LoVo (cell line): ENCODE data around the gene PDZD2.

ENCODE experiments used
- DNase-seq: peaks from one replicate; pipeline ENCODE4 v3.0.0-alpha.2; 2016; ENCODE audit warnings: low spot score

PDZD2 gene

GRCh38 chr5:32143617-32144377 is 504.9 kb downstream of the PDZD2 start:
- DNase-seq = no peak

GRCh38 chr5:32144378-32145207 is 505.7 kb downstream of the PDZD2 start:
- DNase-seq = no peak

- no peak for DNase-seq
Measured at GRCh38 chr5:32145378-32145777, 506.4 kb downstream of the PDZD2 start.

- DNase-seq = no peak
Measured at GRCh38 chr5:32147236-32147635, 508.3 kb downstream of the PDZD2 start.

GRCh38 chr5:32147959-32148358 is 509.0 kb downstream of the PDZD2 start:
- no peak for DNase-seq

- no peak for DNase-seq
Measured at GRCh38 chr5:32150366-32150765, 511.4 kb downstream of the PDZD2 start.

GRCh38 chr5:32151198-32151597 is 512.3 kb downstream of the PDZD2 start:
- DNase-seq = no peak

- no peak for DNase-seq
Measured at GRCh38 chr5:32153723-32154122, 514.8 kb downstream of the PDZD2 start.

- no peak for DNase-seq
Measured at GRCh38 chr5:32155211-32155610, 516.3 kb downstream of the PDZD2 start.

GRCh38 chr5:32156635-32157034 is 517.7 kb downstream of the PDZD2 start:
- no peak for DNase-seq

GRCh38 chr5:32157078-32157477 is 518.1 kb downstream of the PDZD2 start:
- no peak for DNase-seq

GRCh38 chr5:32158679-32158975 is 519.7 kb downstream of the PDZD2 start:
- DNase-seq = no peak

GRCh38 chr5:32159328-32160072 is 520.6 kb downstream of the PDZD2 start:
- DNase-seq = no peak

- DNase-seq = no peak
Measured at GRCh38 chr5:32160228-32160627, 521.3 kb downstream of the PDZD2 start.
